Measurements from ENCODE around the gene GLRX5. TPM values are rescaled to one million over a fixed set of nuclear protein-coding genes. Genes with fewer than 3 reads are reported as not detected.
A peak's percentile ranks its signal among the peaks of the same experiment; 100 is the strongest.

The GLRX5 gene
- total RNA-seq, 1 donor from 2014 or later, result 51.4 TPM

DNA sequence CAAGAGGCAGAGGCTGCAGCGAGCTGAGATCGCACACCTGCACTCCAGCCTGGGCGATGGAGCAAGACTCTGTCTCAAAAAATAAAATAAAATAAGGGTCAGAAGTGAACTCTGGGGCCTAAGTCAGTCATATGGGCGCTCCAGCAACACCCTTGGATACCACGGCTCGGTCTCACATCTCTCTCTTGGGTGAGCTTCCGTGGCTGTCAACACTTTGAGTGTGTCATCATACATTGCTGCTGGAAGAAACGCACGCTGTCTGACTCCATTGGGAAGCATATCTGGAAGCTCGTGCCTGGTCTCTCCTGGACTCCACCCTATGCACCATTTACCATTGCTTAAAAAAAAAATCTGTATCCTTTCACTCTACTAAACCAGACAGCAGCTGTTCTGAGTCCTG lies 20.2 kb downstream of the GLRX5 start:
- DNase-seq (ENCODE audit: low read depth), result no peak
- no peak overlapping the region for H3K4me3 ChIP-seq (ENCODE audit: low read depth, low read length)
- TF ChIP-seq CTCF (conservative IDR thresholded peaks at IDR 0.05; ENCODE audit: low read depth, low read length), result no peak

- no peak overlapping the region for H3K4me3 ChIP-seq (ENCODE audit: low read depth, low read length)
- TF ChIP-seq CTCF (conservative IDR thresholded peaks at IDR 0.05; ENCODE audit: low read depth, low read length), result no peak
- no peak for DNase-seq (ENCODE audit: low read depth)
These were observed 22.4 kb downstream of the GLRX5 start for GRCh38 chr14:95557291-95557690.

GRCh38 chr14:95557832-95558231 lies 23.0 kb downstream of the GLRX5 start:
- no peak for TF ChIP-seq CTCF (conservative IDR thresholded peaks at IDR 0.05; ENCODE audit: low read depth, low read length)
- H3K4me3 ChIP-seq (ENCODE audit: low read depth, low read length), result no peak overlapping the region

GRCh38 chr14:95559203-95559602 lies 24.4 kb downstream of the GLRX5 start:
- no peak for TF ChIP-seq CTCF (conservative IDR thresholded peaks at IDR 0.05; ENCODE audit: low read depth, low read length)
- H3K4me3 ChIP-seq (ENCODE audit: low read depth, low read length), result no peak overlapping the region
- DNase-seq (ENCODE audit: low read depth), result no peak

More at GRCh38 chr14:95557832-95558231, 23.0 kb downstream of the GLRX5 start:
- no peak for DNase-seq (ENCODE audit: low read depth)

DNA sequence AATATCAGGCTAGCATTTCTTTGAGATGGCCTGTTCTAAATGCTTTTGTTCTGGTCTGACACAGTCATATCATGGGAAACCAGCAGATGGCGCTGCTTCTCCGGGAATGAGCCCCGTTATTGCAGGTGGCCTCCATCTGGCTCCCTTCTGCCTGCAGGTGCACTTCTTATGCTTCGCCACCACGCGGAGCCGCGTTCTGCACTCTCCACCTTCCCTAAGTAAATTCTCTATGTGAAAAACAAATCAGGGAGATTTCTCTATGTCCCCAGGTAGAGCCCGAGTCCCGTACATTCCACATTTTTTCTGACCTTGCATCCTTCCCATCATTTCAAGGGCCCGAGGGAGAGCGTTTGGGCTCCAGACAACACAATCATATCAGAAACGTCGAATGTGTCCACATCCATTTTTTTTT lies 26.2 kb downstream of the GLRX5 start:
- DNase-seq (ENCODE audit: low read depth), result peak; percentile 49
- peak; percentile 99 for TF ChIP-seq CTCF (conservative IDR thresholded peaks at IDR 0.05; ENCODE audit: low read depth, low read length)
- no peak overlapping the region for H3K4me3 ChIP-seq (ENCODE audit: low read depth, low read length)

DNA sequence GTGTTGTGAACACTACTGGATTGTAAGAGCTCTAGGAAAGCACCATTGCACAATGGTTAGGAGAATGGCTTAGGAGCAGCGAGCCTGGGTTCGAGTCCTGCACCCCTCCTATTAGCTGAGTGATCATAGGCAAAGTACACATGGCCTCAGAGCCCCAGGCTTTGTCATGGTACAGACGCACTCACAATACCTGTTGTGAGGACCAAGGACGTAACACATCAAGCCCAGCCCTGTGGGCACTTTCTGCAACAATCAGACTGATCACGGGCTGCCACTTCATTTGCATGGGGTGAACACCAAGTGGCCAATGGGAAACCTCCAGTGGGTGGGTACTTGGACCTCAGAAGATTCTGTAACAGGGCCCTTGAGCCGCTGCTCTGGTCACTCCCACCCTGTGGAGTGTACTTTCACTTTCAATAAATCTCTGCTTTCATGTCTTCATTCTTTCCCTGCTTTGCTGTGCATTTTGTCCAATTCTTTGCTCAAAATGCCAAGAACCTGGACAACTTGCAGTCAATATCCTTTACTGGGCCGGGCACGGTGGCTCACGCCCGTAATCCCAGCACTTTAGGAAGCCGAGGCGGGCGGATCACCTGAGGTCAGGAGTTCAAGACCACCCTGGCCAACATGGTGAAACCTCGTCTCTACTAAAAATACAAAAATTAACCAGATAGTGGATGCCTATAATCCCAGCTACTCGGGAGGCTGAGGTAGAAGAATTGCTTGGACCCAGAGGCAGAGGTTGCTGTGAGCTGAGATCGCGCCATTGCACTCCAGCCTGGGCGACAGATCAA lies 28.2 kb downstream of the GLRX5 start:
- no peak for DNase-seq (ENCODE audit: low read depth)
- TF ChIP-seq CTCF (conservative IDR thresholded peaks at IDR 0.05; ENCODE audit: low read depth, low read length), result no peak
- peak overlapping the region; percentile 21 for H3K4me3 ChIP-seq (ENCODE audit: low read depth, low read length)

GRCh38 chr14:95564060-95564459 lies 29.2 kb downstream of the GLRX5 start:
- DNase-seq (ENCODE audit: low read depth), result no peak
- no peak for TF ChIP-seq CTCF (conservative IDR thresholded peaks at IDR 0.05; ENCODE audit: low read depth, low read length)
- H3K4me3 ChIP-seq (ENCODE audit: low read depth, low read length), result no peak overlapping the region
